GOT3 (cell line): Measurements from ENCODE around the gene GOLGA6D.
"Not testable (repeated sequence)": the region's sequence is repeated elsewhere in the genome, so short reads cannot be mapped to it uniquely, and the experiment has no call there.

Source experiments
- DNase-seq: peaks from one replicate; lab custom pipeline; 2025; ENCODE audit warnings: mixed read lengths; lab: John Stamatoyannopoulos, UW

GOLGA6D gene

DNA sequence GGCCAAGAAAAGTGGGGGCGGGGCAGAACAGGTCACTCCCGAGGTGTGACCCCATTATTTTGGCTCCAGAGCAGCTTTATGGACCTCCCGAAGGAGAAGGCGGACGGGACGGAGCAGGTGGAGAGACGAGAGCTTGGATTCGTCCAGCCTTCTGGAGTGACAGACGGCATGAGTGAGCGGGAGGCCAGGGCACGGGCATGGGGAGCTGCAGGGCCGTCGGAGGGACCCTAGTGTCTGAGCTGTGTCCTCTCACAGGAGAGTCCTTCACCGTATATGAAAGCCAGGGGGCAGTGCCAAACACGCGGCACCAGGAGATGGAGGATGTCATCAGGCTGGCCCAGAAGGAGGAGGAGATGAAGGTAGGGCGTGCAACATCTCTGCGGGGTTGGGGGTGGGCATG is 11.0 kb downstream of the GOLGA6D start:
- not testable (repeated sequence) for DNase-seq

GRCh38 chr15:75298541-75299310 is 16.1 kb downstream of the GOLGA6D start:
- not testable (repeated sequence) for DNase-seq

GRCh38 chr15:75299311-75299688 is 16.7 kb downstream of the GOLGA6D start:
- not testable (repeated sequence) for DNase-seq

DNA sequence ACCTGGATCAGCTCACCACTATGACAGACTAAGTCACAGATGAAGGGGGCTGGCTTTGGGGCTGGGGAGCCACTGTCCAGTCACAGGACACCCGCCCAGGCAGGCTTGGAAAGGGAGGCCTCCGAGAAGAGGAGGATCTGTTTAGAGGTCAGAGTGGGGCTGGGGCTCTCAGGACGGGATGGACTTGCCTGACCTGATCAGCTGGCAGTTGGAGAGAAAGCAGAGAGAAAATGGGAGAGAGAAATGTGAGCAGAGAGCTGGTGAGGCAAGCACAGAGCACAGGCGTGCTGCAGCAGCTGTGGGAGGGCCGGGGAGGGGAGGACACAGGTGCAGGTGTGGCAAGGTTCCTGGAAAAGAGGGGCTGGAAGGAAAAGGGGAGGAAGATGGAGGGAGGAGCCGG is 17.4 kb downstream of the GOLGA6D start:
- not testable (repeated sequence) for DNase-seq

GRCh38 chr15:75302318-75302717 is 19.7 kb downstream of the GOLGA6D start:
- DNase-seq = no peak

DNA sequence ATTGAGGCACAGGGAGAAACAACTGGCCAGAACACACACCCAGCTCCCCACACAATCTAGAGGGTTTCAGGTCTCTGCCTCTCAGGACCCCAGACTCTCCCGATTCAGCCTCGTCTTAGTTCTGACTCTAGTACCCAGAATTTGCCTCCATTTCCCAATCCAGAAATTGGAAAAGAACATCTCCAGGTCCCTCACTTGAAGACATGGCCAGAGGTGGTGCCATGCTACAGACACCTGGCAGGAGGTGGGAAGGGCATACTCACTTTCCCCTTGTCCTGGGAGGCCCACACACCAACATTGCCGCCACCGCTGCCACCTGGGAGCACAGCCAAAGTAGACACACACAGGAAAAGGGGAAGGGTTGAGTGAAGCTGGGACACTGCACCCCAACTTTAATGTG is 20.1 kb downstream of the GOLGA6D start:
- not testable (repeated sequence) for DNase-seq

DNA sequence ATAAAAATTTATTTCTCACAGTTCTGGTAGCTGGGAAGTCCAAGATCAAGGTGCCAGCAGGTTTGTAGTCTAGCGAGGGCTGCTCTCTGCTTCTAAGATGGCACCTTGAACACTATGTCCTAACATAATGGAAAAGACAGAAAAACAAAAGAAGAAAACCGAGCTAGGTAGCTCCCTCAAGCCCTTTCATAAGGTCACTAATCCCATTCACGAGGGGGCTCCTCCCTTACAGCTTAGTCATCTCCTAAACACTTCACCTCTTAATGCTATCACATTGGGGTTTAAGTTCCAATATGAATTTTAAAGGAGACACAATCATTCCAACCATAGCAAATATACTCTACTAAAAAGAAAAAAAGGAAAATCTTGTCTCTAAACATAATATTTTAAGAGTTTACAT is 23.6 kb downstream of the GOLGA6D start:
- no peak for DNase-seq

DNA sequence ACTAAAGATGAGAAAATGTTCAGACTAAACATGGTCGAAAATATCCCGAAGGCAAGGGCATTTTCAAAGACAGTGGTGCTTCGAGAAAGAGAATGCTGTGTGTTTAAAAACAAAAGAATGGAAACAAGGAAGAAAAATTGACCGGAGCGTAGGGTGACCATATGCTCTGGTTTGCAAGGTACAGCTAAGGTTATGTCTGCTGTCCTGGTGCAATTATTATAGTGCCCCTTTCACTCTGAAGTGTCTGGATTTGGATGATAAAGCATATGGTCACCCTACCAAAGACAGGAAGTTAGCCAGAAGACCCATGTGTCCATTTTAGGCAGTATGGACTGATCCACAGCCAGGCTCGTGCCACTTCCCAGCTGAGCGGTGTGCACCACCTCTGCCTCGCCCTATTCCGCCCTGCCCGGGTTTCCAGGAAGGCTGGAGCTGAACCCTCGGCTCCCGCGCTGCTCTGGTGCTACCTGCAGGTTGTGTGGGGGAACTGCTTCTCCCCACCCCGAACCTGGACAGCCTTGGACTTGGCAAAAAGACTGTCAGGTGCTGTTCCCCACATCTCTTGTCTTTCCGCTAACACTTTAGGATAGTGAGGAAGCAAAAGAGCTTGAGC is 25.2 kb downstream of the GOLGA6D start:
- no peak for DNase-seq

DNA sequence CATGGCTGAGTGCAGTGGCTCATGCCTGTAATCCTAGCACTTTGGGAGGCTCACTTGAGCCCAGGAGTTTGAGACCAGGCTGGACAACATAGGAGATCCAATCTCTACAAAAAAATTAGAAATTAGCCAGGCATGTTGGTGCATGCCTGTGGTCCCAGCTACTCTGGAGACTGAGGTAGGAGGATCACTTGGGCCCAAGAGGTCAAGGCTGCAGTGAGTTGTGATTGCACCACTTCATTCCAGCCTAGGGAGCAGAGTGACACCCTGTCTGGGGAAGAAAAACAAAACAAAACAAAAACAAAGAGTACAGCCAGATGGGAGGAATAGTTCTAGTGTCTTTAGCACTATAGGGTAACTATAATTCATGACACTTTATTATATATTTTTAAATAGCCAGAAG is 27.1 kb downstream of the GOLGA6D start:
- no peak for DNase-seq

DNA sequence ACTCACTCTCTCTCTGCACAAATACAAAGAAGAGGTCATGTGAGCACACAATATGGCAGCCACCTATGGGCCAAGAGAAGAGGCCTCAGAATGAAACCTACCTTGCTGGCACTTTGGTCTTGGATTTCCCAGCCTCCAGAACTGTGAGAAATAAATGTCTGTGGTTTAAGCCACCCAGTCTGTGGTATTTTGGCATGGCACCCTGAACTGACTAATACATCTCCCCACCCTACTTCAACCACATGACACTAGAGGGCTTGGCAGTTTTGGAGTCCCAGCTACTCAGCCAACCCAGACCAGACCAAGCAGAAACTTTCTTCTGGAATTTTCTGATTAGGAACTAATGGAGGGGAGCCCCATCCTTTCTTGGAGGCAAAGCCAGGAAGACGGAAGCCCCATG is 29.9 kb downstream of the GOLGA6D start:
- not testable (repeated sequence) for DNase-seq

- DNase-seq = no peak
Observed at GRCh38 chr15:75313116-75313845, 30.6 kb downstream of the GOLGA6D start.

GRCh38 chr15:75314552-75315290 is 32.1 kb downstream of the GOLGA6D start:
- DNase-seq = no peak

- DNase-seq = not testable (repeated sequence)
Observed at GRCh38 chr15:75319231-75319897, 36.7 kb downstream of the GOLGA6D start.

- no peak for DNase-seq
Observed at GRCh38 chr15:75321711-75322110, 39.1 kb downstream of the GOLGA6D start.

DNA sequence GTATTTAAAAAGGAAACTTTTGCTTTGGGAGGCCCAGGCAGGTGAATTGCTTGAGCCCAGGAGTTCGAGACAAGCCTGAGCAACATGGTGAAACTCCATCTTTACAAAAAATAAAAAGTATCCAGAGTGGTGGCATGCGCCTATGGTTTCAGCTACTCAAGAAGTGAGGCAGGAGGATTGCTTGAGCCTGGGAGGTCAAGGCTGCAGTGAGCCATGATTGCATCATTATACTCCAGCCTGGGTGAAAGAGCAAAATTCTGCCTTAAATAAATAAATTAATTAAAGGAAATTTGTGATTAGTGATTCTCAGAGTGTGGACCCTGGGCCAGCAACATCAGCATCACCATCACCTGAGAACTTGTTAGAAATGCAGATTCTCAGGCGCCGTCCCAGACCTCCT is 43.3 kb downstream of the GOLGA6D start:
- no peak for DNase-seq

GRCh38 chr15:75327005-75327404 is 44.4 kb downstream of the GOLGA6D start:
- DNase-seq = no peak

GRCh38 chr15:75327491-75327890 is 44.9 kb downstream of the GOLGA6D start:
- no peak for DNase-seq

DNA sequence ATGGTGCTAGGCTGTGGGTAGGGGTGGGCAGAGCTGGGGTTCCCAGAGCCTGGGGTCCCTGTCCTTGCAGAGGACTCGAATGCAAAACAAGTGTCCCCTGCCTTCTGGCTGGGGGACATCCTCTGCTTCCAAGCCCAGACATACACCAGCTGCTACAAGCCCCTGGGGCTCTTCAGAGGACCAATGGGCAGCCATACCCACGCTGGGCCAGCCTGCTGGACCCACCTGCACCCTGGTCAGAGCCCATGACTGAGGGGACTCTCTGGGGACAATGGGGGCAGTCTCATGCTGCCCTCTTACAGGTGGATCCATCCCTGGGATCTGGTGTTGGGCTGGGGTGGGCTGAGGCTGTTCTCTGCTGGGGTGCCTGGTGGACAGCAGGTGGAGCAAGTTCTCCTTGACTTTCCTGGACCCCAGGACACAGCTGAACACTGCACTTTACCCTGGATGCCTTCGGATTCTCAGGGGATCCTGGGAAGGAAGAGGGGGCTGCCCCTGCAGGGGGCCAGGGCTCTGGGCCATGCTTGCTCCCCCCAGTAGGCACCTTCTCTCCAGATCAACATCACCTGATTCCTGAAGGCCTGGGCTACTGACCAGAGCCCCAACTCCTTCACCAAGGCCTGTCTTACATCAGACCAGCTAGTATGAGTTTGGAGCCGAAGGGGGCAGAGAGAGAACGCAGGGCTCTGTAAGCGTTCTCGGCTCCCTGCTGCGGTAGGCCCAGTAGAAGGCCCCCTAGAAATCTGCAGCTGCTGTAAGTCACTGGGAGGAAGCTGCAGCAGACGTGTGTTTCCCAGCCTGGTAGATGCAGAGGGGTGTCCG is 46.1 kb downstream of the GOLGA6D start:
- DNase-seq = no peak

GRCh38 chr15:75329571-75329970 is 46.9 kb downstream of the GOLGA6D start:
- DNase-seq = no peak

DNA sequence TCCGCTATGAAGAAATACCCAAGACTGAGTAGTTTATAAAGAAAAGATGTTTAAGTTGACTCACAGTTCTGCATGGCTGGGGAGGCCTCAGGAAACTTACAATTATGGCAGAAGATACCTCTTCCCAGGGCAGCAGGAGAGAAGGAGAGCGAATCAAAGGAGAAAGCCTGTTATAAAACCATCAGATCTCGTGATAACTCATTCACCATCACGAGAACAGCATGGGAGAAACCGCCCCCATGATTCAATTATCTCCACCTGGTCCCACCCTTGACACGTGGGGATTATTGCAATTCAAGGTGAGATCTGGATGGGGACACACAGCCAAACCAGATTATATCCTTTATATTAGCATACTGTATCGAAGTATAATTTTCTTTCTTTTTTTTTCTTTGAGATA is 49.5 kb downstream of the GOLGA6D start:
- DNase-seq = not testable (repeated sequence)
